K562 (cell line): ENCODE results near the gene PALLD. TPM values are rescaled to one million over a fixed set of nuclear protein-coding genes. Genes with fewer than 3 reads are reported as not detected.

Source experiments
- ATAC-seq: fragments of 200-7000 bp; cut with Tn5 transposase; 3 replicates; pipeline ENCODE4 v1.9.1; 2020; ENCODE audit warnings: moderate library complexity
- BruUV-seq: library from RNA; stranded (reverse); fragments of 400-500 nt; replicated peaks from 2 replicates; lab custom pipeline; 2021; lab: Mats Ljungman, UMichigan
- CTCF ChIA-PET: fragments of 300-600 bp; formaldehyde crosslinking; extraction: SDS; loops from one replicate; lab custom pipeline; 2021; ENCODE audit warnings: low intra/inter-chr PET ratio; lab: Yijun Ruan, JAX
- POLR2A ChIA-PET: fragments of 300-600, 350-650 bp; sonication (Branson Sonifier 250); formaldehyde crosslinking; extraction: SDS; loops from one replicate; lab custom pipeline; 2021; ENCODE audit warnings: antibody characterized with exemption, inconsistent platforms; lab: Yijun Ruan, JAX
- DNase-seq, 4 experiments: peaks; one replicate each; pipeline versions ENCODE4 v3.0.0 to v3.0.0-alpha.2; 2011 to 2018; ENCODE audit warnings: low spot score in 3 of 4, mixed read lengths in 3 of 4; ENCODE audit errors: extremely low read depth in 1 of 4
- FAIRE-seq: peaks from 2 replicates; lab custom pipeline; 2011; peaks lifted over from hg19 to GRCh38; lab: Jason Lieb, UNC
- H2AFZ ChIP-seq: 2 replicates; pipeline ENCODE4 v1.6.0; 2011; ENCODE audit warnings: low read depth, low read length, control low read depth, inconsistent platforms
- H3K27ac ChIP-seq: fragments of 200-600 bp; 3 replicates; pipeline ENCODE4 v1.8.0; 2011; ENCODE audit warnings: low read depth, mild to moderate bottlenecking, control low read depth, inconsistent platforms, low read length, moderate library complexity, mixed read lengths; ENCODE audit errors: extremely low read depth
- H3K27me3 ChIP-seq, 2 experiments: fragments of 300-600 bp in 1 of 2; 2 replicates in 1 of 2; 3 replicates in 1 of 2; pipeline versions ENCODE4 v1.6.0 to v1.8.0; 2011; ENCODE audit warnings: inconsistent platforms in 2 of 2, low read length in 2 of 2, mild to moderate bottlenecking in 1 of 2, mixed read lengths in 1 of 2, moderate library complexity in 1 of 2; ENCODE audit not compliant: control insufficient read depth in 2 of 2, insufficient read depth in 2 of 2
- H3K36me3 ChIP-seq: fragments of 300-600 bp; 3 replicates; pipeline ENCODE4 v1.8.0; 2011; ENCODE audit warnings: mild to moderate bottlenecking, low read length, inconsistent platforms; ENCODE audit not compliant: control insufficient read depth, insufficient read depth
- H3K4me1 ChIP-seq, 2 experiments: fragments of 200-600 bp in 1 of 2; replicated peaks in 1 of 2; 2 replicates in 1 of 2; 3 replicates in 1 of 2; pipeline versions ENCODE4 v1.5.1 to v1.8.0; 2011; ENCODE audit warnings: inconsistent platforms in 2 of 2, low read length in 2 of 2, mild to moderate bottlenecking in 1 of 2, mixed read lengths in 1 of 2, moderate library complexity in 1 of 2; ENCODE audit not compliant: control insufficient read depth in 2 of 2, insufficient read depth in 2 of 2
- H3K4me2 ChIP-seq: 2 replicates; pipeline ENCODE4 v1.6.1; 2011; ENCODE audit warnings: low read length, control low read depth, inconsistent platforms, mixed read lengths; ENCODE audit not compliant: insufficient read depth
- H3K4me3 ChIP-seq: fragments of 200-600 bp; sonication (generic), shearing (Covaris generic); 2 replicates; pipeline ENCODE4 v1.5.1; 2016; ENCODE audit warnings: control low read depth, inconsistent platforms
- H3K79me2 ChIP-seq: fragments of 200-600 bp; 3 replicates; pipeline ENCODE4 v1.8.0; 2011; ENCODE audit warnings: low read length, inconsistent platforms; ENCODE audit not compliant: control insufficient read depth, insufficient read depth
- H3K9ac ChIP-seq, 2 experiments: 2 replicates each; pipeline versions ENCODE4 v1.6.0 to v1.6.1; 2011; ENCODE audit warnings: low read depth in 2 of 2, low read length in 2 of 2, control low read depth in 1 of 2, inconsistent platforms in 1 of 2, mild to moderate bottlenecking in 1 of 2, mixed read lengths in 1 of 2; ENCODE audit not compliant: insufficient read depth in 1 of 2
- H3K9me1 ChIP-seq: one replicate; pipeline ENCODE4 v1.6.0; 2011; ENCODE audit warnings: inconsistent platforms, mild to moderate bottlenecking, low read length, moderate library complexity; ENCODE audit not compliant: control insufficient read depth, insufficient read depth
- H3K9me3 ChIP-seq: replicated peaks from 2 replicates; pipeline ENCODE4 v1.5.1; 2011; ENCODE audit warnings: low read depth, low read length, inconsistent platforms; ENCODE audit not compliant: control insufficient read depth, insufficient read depth
- H4K20me1 ChIP-seq: replicated peaks from 2 replicates; pipeline ENCODE4 v1.6.1; 2011; ENCODE audit warnings: low read length, inconsistent platforms, mixed read lengths; ENCODE audit not compliant: control insufficient read depth, insufficient read depth
- ARHGAP35 ChIP-seq: fragments of 450-650 bp; IDR thresholded peaks from 2 replicates; pipeline ENCODE4 v1.6.1; 2018; ENCODE audit not compliant: partially characterized antibody
- BMI1 ChIP-seq: fragments of 150-350 bp; IDR thresholded peaks from 2 replicates; pipeline ENCODE4 v1.6.1; 2014; ENCODE audit warnings: low read length
- CAMTA2 ChIP-seq: fragments of 250-450 bp; sonication (Bioruptor Pico); conservative IDR thresholded peaks from 2 replicates; pipeline ENCODE4 v1.5.1; 2022
- CCAR2 ChIP-seq: fragments of 200-400 bp; formaldehyde crosslinking; IDR thresholded peaks from 2 replicates; pipeline ENCODE4 v1.6.1; 2017; ENCODE audit warnings: mild to moderate bottlenecking, low read depth, low read length
- E2F4 ChIP-seq: sonication (generic); formaldehyde crosslinking; IDR thresholded peaks from 2 replicates; pipeline ENCODE4 v1.8.0; 2022; ENCODE audit warnings: mild to moderate bottlenecking, low read depth, missing genetic modification reagents
- ETV1 ChIP-seq: fragments of 450-650 bp; conservative IDR thresholded peaks from 2 replicates; pipeline ENCODE4 v1.6.1; 2016; ENCODE audit warnings: missing genetic modification characterization, control low read depth, low read depth, missing compliant biosample characterization
- FOXP1 ChIP-seq: sonication (generic); formaldehyde crosslinking; IDR thresholded peaks from 2 replicates; pipeline ENCODE4 v1.8.0; 2022; ENCODE audit warnings: mild to moderate bottlenecking, missing genetic modification reagents
- MTA1 ChIP-seq: fragments of 450-650 bp; IDR thresholded peaks from 2 replicates; pipeline ENCODE4 v1.6.1; 2017; ENCODE audit warnings: borderline replicate concordance
- MYC ChIP-seq, 2 experiments: fragments of 250-450 bp in 1 of 2; sonication (Bioruptor Pico) in 1 of 2; IDR thresholded peaks; 2 replicates each; pipeline versions ENCODE4 v1.5.1 to v1.6.1; 2012 to 2021; ENCODE audit warnings: low read depth in 2 of 2, borderline replicate concordance in 1 of 2, improper control_type of control experiment in 1 of 2, low read length in 1 of 2, mild to moderate bottlenecking in 1 of 2, moderate library complexity in 1 of 2
- PHB2 ChIP-seq: fragments of 450-650 bp; IDR thresholded peaks from 2 replicates; pipeline ENCODE4 v1.6.1; 2017; ENCODE audit warnings: low read depth
- RBM22 ChIP-seq: fragments of 200-400 bp; formaldehyde crosslinking; IDR thresholded peaks from 2 replicates; pipeline ENCODE4 v1.6.1; 2018; ENCODE audit warnings: low read length, low read depth; ENCODE audit not compliant: poor library complexity, severe bottlenecking
- SNIP1 ChIP-seq: fragments of 450-650 bp; IDR thresholded peaks from 2 replicates; pipeline ENCODE4 v1.7.1; 2017; ENCODE audit warnings: low read depth, mild to moderate bottlenecking
- STAG1 ChIP-seq: sonication (generic); formaldehyde crosslinking; IDR thresholded peaks from 2 replicates; pipeline ENCODE4 v1.5.0; 2020; ENCODE audit warnings: missing genetic modification reagents, borderline replicate concordance
- TAF15 ChIP-seq: fragments of 200-400 bp; formaldehyde crosslinking; IDR thresholded peaks from 2 replicates; pipeline ENCODE4 v1.6.1; 2017; ENCODE audit warnings: mild to moderate bottlenecking, low read depth, low read length, moderate library complexity
- ZFP91 ChIP-seq: sonication (generic); formaldehyde crosslinking; IDR thresholded peaks from 2 replicates; pipeline ENCODE4 v1.8.0; 2022; ENCODE audit warnings: mild to moderate bottlenecking, missing genetic modification reagents
- ZNF384 ChIP-seq: IDR thresholded peaks from 2 replicates; pipeline ENCODE4 v1.6.1; 2012; ENCODE audit warnings: low read depth, low read length, improper control_type of control experiment
- ZNF431 ChIP-seq: sonication (generic); formaldehyde crosslinking; IDR thresholded peaks from 2 replicates; pipeline ENCODE4 v1.8.0; 2022; ENCODE audit warnings: mild to moderate bottlenecking, missing genetic modification reagents
- ZNF584 ChIP-seq: fragments of 200-800 bp; sonication (Bioruptor generic); IDR thresholded peaks from 2 replicates; pipeline ENCODE4 v1.6.1; 2016; ENCODE audit warnings: low read depth, mild to moderate bottlenecking, missing genetic modification characterization, missing compliant biosample characterization
- WGBS: fragments of 100-300 bp; shearing (Covaris generic); methylation state at CpG from one replicate; pipeline ENCODE4 v1.1.6; 2016; ENCODE audit warnings: low coverage, mixed read lengths; ENCODE audit not compliant: insufficient coverage; ENCODE audit errors: missing lambda C conversion rate; 5-methylcytosine and 5-hydroxymethylcytosine counted together
- in situ Hi-C: fragments of 300-500 bp; cut with MboI; formaldehyde crosslinking; loops from 4 replicates; pipeline ENCODE4 v1.15.0; 2018; ENCODE audit warnings: inconsistent platforms, mixed read lengths
- intact Hi-C: fragments of 100-400 bp; cut with micrococcal nuclease; formaldehyde crosslinking; loops from 2 replicates; pipeline ENCODE4 v1.14.2; 2022
- polyA plus RNA-seq, 8 experiments: library from polyadenylated mRNA; depleted of rRNA in 4 of 8; stranded (reverse) in 5 of 8; unstranded in 3 of 8; fragments of >200 nt; fragmentation: Nextera tagmentation in 2 of 8; fragmentation: Illumina TruSeq in 1 of 8; extraction: Ambion mirVana in 2 of 8; extraction: Trizol in 1 of 8; gene quantifications; 2 replicates each; pipeline versions ENCODE4 v1.2.1 to v1.2.3, GENCODE V29; 2011 to 2014; ENCODE audit warnings: inconsistent platforms in 1 of 8, missing spikeins in 1 of 8
- total RNA-seq, 7 experiments: library from RNA; depleted of rRNA in 6 of 7; stranded (reverse); fragments of >200 nt in 6 of 7; fragmentation: Illumina TruSeq in 2 of 7; extraction: Trizol in 2 of 7; gene quantifications; 2 replicates each; pipeline versions ENCODE4 v1.2.1 to v1.2.3, GENCODE V29; 2011 to 2021; ENCODE audit warnings: low replicate concordance in 1 of 7

Gene PALLD
- total and polyA plus RNA-seq, 9 of the 15 experiments (the other 6 are each of a cell fraction or from before 2014, with no cell fraction given) = 0.01 to 0.35 (median 0.06) TPM; not detected in 3

GRCh38 chr4:168678751-168679366 lies 182.0 kb downstream of the PALLD start (continued):
- no peak for TF ChIP-seq BMI1
- TF ChIP-seq E2F4 (CRISPR knock-in tag) = no peak
- no peak for TF ChIP-seq ETV1 (tag)

- Histone ChIP-seq H3K9me1 (no peaks in the 10 kb centered on the region), H3K36me3 (no peaks in the 10 kb centered on the region), H2AFZ (no peak overlapping the region), H3K4me1 (no peaks in the 10 kb centered on the region; a peak in 1 of 5 replicates), H3K4me3 (no peak overlapping the region), H3K79me2 (no peaks in the 10 kb centered on the region), H3K9me3 (no peaks in the 10 kb centered on the region), H3K4me2 (no peak overlapping the region), H3K27ac (no peak overlapping the region), H4K20me1 (no peaks in the 10 kb centered on the region), H3K9ac (no peak overlapping the region), H3K27me3 (0 out of 5 replicates have a peak, but pooled peaks cover 0 to 4% of the 10 kb centered on the region in 2 experiments)
- ATAC-seq = no peak
- TF ChIP-seq ARHGAP35 (no peak), CAMTA2 (CRISPR knock-in tag) (no peak), ZNF584 (CRISPR knock-in tag) (no peak), RBM22 (no peak), MYC (IDR thresholded peaks at IDR 0.05; ENCODE audit: low read depth, low read length) (no peak), MYC (CRISPR knock-in tag; IDR thresholded peaks at IDR 0.05; ENCODE audit: borderline replicate concordance, low read depth) (no peak), STAG1 (no peak), SNIP1 (no peak), CCAR2 (no peak), ZNF431 (no peak), PHB2 (no peak), MTA1 (no peak), ZNF384 (no peak), TAF15 (no peak), ZFP91 (CRISPR knock-in tag) (no peak), FOXP1 (CRISPR knock-in tag) (no peak)
- no TSS peak for BruUV-seq
- no peak for FAIRE-seq
- DNase-seq = no peak
- no CpG with 5 or more reads among the region's 3 CpGs for WGBS
- POLR2A ChIA-PET = no interaction called here
- in situ Hi-C loops (no loop called here), intact Hi-C loops (no loop called here)
- CTCF ChIA-PET = no interaction called here
These were observed 182.5 kb downstream of the PALLD start for GRCh38 chr4:168679397-168679796.
